Endothelial cell of umbilical vein (primary cell): ENCODE results near the gene NOSIP. TPM values are rescaled to one million over a fixed set of nuclear protein-coding genes. Genes with fewer than 3 reads are reported as not detected.

Source experiments
- BruUV-seq: library from RNA; stranded (reverse); fragments of 400-500 nt; replicated peaks from 2 replicates; lab custom pipeline; 2021; lab: Mats Ljungman, UMichigan
- CTCF ChIA-PET: fragments of 300-600, 350-600 bp; sonication (Branson Sonifier 250); formaldehyde crosslinking; loops from one replicate; lab custom pipeline; 2021; ENCODE audit warnings: antibody characterized with exemption, inconsistent platforms; lab: Charles Lee
- POLR2A ChIA-PET: fragments of 300-600, 350-600 bp; sonication (Branson Sonifier 250); formaldehyde crosslinking; loops from one replicate; lab custom pipeline; 2021; ENCODE audit warnings: antibody characterized with exemption, inconsistent platforms; lab: Charles Lee
- DNase-seq: peaks from one replicate; pipeline ENCODE4 v3.0.0-alpha.2; 2011; ENCODE audit warnings: low read depth, low spot score
- FAIRE-seq: peaks from 2 replicates; lab custom pipeline; 2011; peaks lifted over from hg19 to GRCh38; lab: Jason Lieb, UNC
- H2AFZ ChIP-seq: 2 replicates; pipeline ENCODE4 v1.6.0; 2012; ENCODE audit warnings: low read depth, low read length, control low read depth, inconsistent platforms
- H3K27ac ChIP-seq: 2 replicates; pipeline ENCODE4 v1.5.1; 2011; ENCODE audit warnings: low read depth, mild to moderate bottlenecking, control low read depth, low read length, moderate library complexity; ENCODE audit not compliant: insufficient read depth
- H3K27me3 ChIP-seq, 2 experiments: 2 replicates each; pipeline versions ENCODE4 v1.6.0 to v1.6.1; 2011; ENCODE audit warnings: low read length in 2 of 2, mixed read lengths in 1 of 2; ENCODE audit not compliant: control insufficient read depth in 2 of 2, insufficient read depth in 2 of 2
- H3K36me3 ChIP-seq, 2 experiments: 2 replicates in 1 of 2; 3 replicates in 1 of 2; pipeline ENCODE4 v1.5.1; 2011; ENCODE audit warnings: low read length in 2 of 2, mild to moderate bottlenecking in 1 of 2, moderate library complexity in 1 of 2; ENCODE audit not compliant: control insufficient read depth in 2 of 2, insufficient read depth in 2 of 2; ENCODE audit errors: extremely low read depth in 1 of 2
- H3K4me1 ChIP-seq: 3 replicates; pipeline ENCODE4 v1.5.1; 2011; ENCODE audit warnings: mild to moderate bottlenecking, low read length; ENCODE audit not compliant: control insufficient read depth, insufficient read depth; ENCODE audit errors: extremely low read depth
- H3K4me2 ChIP-seq: 2 replicates; pipeline ENCODE4 v1.6.1; 2011; ENCODE audit warnings: low read length, control low read depth, mixed read lengths; ENCODE audit not compliant: insufficient read depth
- H3K4me3 ChIP-seq, 3 experiments: fragments of 200-600 bp in 1 of 3; sonication (generic), shearing (Covaris generic) in 1 of 3; replicated peaks in 1 of 3; 2 replicates each; pipeline ENCODE4 v1.5.1; 2011 to 2016; ENCODE audit warnings: control low read depth in 3 of 3, low read length in 3 of 3, mild to moderate bottlenecking in 2 of 3, inconsistent platforms in 1 of 3, low read depth in 1 of 3, moderate library complexity in 1 of 3; ENCODE audit not compliant: insufficient read depth in 1 of 3
- H3K79me2 ChIP-seq: 2 replicates; pipeline ENCODE4 v1.6.0; 2012; ENCODE audit warnings: low read length, inconsistent platforms; ENCODE audit not compliant: control insufficient read depth, insufficient read depth
- H3K9ac ChIP-seq: replicated peaks from 2 replicates; pipeline ENCODE3; 2011; ENCODE audit warnings: low read length, control low read depth; ENCODE audit not compliant: insufficient read depth; ENCODE audit errors: extremely low read depth
- H3K9me1 ChIP-seq: replicated peaks from 3 replicates; pipeline ENCODE4 v1.6.0; 2011; ENCODE audit warnings: mild to moderate bottlenecking, low read length; ENCODE audit not compliant: control insufficient read depth, insufficient read depth; ENCODE audit errors: extremely low read depth
- H3K9me3 ChIP-seq: replicated peaks from 2 replicates; pipeline ENCODE4 v1.5.1; 2012; ENCODE audit warnings: low read length, inconsistent platforms; ENCODE audit not compliant: control insufficient read depth, insufficient read depth
- H4K20me1 ChIP-seq: replicated peaks from 2 replicates; pipeline ENCODE3; 2011; ENCODE audit warnings: mild to moderate bottlenecking, low read length; ENCODE audit not compliant: control insufficient read depth, insufficient read depth; ENCODE audit errors: extremely low read depth
- EZH2 ChIP-seq: IDR thresholded peaks from 2 replicates; pipeline ENCODE4 v1.6.1; 2012; ENCODE audit warnings: borderline replicate concordance, low read depth, mild to moderate bottlenecking, moderate library complexity, low read length, inconsistent platforms; ENCODE audit not compliant: severe bottlenecking
- FOS ChIP-seq: IDR thresholded peaks from 2 replicates; pipeline ENCODE4 v1.6.1; 2011; ENCODE audit warnings: mild to moderate bottlenecking, low read length, moderate library complexity, borderline replicate concordance; ENCODE audit not compliant: insufficient read depth
- GATA2 ChIP-seq: IDR thresholded peaks from 2 replicates; pipeline ENCODE4 v1.7.0; 2011; ENCODE audit warnings: low read depth, mild to moderate bottlenecking, moderate library complexity, mixed read lengths, low read length; ENCODE audit not compliant: insufficient read length, insufficient read depth
- JUN ChIP-seq: IDR thresholded peaks from 2 replicates; pipeline ENCODE4 v1.6.1; 2011; ENCODE audit warnings: borderline replicate concordance, low read depth; ENCODE audit not compliant: insufficient read length, insufficient read depth
- POLR2AphosphoS5 ChIP-seq: IDR thresholded peaks from 2 replicates; pipeline ENCODE4 v1.6.1; 2012; ENCODE audit warnings: low read depth, mild to moderate bottlenecking, control low read depth, low read length, moderate library complexity; ENCODE audit not compliant: insufficient read depth
- dilution Hi-C: fragments of 300-500 bp; cut with MboI; formaldehyde crosslinking; loops from one replicate; pipeline ENCODE4 v1.15.0; 2019; ENCODE audit warnings: low sequenced_read_pairs; ENCODE audit not compliant: extremely low pct_ligation_motif_present
- intact Hi-C: fragments of 100-400 bp; cut with micrococcal nuclease; formaldehyde crosslinking; loops from one replicate; pipeline ENCODE4 v1.10.0; 2022
- polyA plus RNA-seq, 4 experiments: library from polyadenylated mRNA; depleted of rRNA in 3 of 4; stranded (reverse) in 3 of 4; unstranded in 1 of 4; fragments of >200 nt; gene quantifications; 2 replicates each; pipeline versions ENCODE4 v1.2.1 to v1.2.3, GENCODE V29; 2011 to 2012; ENCODE audit warnings: missing spikeins in 1 of 4
- total RNA-seq: library from RNA; stranded (reverse); gene quantifications from 2 replicates; pipeline ENCODE4 v1.2.3, GENCODE V29; 2021
- TF ChIP-seq, protein P1 (sequence below): IDR thresholded peaks from 2 replicates; pipeline ENCODE4 v1.6.1; 2011; ENCODE audit not compliant: insufficient read depth, insufficient read length
- TF ChIP-seq, protein P2 (sequence below), 2 donors: IDR thresholded peaks; 1 replicate in 1 of 2; 2 replicates in 1 of 2; pipeline ENCODE4 v1.5.1; 2011; ENCODE audit warnings: low read length in 2 of 2, mild to moderate bottlenecking in 2 of 2, moderate library complexity in 2 of 2, control low read depth in 1 of 2, inconsistent platforms in 1 of 2, low read depth in 1 of 2; ENCODE audit not compliant: insufficient read depth in 1 of 2; ENCODE audit errors: extremely low read depth in 1 of 2

Gene NOSIP
- total and polyA plus RNA-seq, 2 donors (not counting 3 experiments of a cell fraction or from before 2014, with no cell fraction given), result 77.5 to 128 TPM

DNA sequence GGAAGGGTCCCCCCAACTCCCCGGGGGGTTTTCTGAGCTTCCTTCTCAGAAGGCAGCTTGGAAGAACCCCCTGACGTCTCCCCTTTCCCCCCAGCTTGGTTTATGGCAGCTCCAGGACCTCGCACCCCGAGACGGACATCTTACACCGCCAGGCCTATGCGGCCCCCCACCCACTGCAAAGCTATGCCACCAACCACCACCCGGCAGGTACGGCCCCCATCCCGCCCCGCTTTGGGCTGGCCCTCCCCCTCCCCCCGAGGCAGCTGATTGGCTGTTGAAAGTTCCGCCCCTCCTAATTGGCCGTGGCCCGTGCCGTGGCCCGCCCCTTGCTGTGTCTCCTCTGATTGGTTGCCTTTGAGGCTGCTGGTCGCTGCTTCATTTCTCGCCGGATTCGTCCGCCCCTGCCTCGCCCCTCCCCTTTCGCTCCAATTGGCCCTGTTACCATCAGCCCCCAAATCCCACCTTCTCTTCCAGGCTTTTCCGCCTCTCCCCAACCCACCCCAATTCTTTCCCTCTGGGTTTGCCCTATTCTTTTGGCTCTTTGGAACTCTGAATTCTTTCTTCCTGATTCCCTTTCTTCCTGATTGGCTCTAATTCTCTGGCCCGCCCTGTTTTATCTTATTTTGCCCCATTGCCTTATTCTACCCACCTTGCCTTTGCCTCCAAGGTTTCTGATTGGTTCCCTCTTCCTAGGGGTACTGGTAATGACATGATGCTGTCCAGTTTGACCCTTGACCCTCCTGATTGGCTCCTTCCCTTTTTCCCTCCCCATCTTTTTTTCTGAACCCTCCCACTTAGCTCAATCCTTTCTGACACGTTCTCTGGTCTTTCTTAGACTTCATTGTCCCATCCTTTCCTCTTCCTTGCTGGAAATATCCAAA lies 13.1 kb upstream of the NOSIP start:
- no peaks in the 10 kb centered on the region for H3K9me3 ChIP-seq
- intact Hi-C loops, result loop anchor here (1.0 to 5.0 kb wide), 2 partner anchors 21 to 274 kb away; partner anchors contain the start of gene PNKP
- H3K27ac ChIP-seq, result no peak overlapping the region
- POLR2A ChIA-PET, result interaction anchor here (0.6 to 1.7 kb wide), 2 partner anchors 13 to 47 kb away, joined by 3 to 7 read pairs; partner anchors contain the start of genes NOSIP and RRAS
- CTCF ChIA-PET, result interaction anchor here (1.0 kb wide), 1 partner anchor 13 kb away, joined by 3 read pairs; the partner anchor contains the start of gene NOSIP
- peaks cover 7 to 16% of the 10 kb centered on the region in 2 experiments for H3K36me3 ChIP-seq
- peak; percentile 94 for DNase-seq
- FAIRE-seq, result peak; percentile 94
- H3K4me1 ChIP-seq, result peaks cover 16% of the 10 kb centered on the region
- H2AFZ ChIP-seq, result no peak overlapping the region
- H4K20me1 ChIP-seq, result no peaks in the 10 kb centered on the region
- BruUV-seq, result no TSS peak
- H3K9me1 ChIP-seq, result no peaks in the 10 kb centered on the region
- H3K4me3 ChIP-seq, result peak overlapping the region; percentile 20 to 88 (median 32)
- dilution Hi-C loops, result no loop called here
- H3K9ac ChIP-seq, result no peak overlapping the region
- TF ChIP-seq, protein P1, sequence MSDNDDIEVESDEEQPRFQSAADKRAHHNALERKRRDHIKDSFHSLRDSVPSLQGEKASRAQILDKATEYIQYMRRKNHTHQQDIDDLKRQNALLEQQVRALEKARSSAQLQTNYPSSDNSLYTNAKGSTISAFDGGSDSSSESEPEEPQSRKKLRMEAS, result no peak
- TF ChIP-seq EZH2 (no peak), POLR2AphosphoS5 (no peak), FOS (no peak), GATA2 (no peak), JUN (no peak)
- TF ChIP-seq, protein P2, sequence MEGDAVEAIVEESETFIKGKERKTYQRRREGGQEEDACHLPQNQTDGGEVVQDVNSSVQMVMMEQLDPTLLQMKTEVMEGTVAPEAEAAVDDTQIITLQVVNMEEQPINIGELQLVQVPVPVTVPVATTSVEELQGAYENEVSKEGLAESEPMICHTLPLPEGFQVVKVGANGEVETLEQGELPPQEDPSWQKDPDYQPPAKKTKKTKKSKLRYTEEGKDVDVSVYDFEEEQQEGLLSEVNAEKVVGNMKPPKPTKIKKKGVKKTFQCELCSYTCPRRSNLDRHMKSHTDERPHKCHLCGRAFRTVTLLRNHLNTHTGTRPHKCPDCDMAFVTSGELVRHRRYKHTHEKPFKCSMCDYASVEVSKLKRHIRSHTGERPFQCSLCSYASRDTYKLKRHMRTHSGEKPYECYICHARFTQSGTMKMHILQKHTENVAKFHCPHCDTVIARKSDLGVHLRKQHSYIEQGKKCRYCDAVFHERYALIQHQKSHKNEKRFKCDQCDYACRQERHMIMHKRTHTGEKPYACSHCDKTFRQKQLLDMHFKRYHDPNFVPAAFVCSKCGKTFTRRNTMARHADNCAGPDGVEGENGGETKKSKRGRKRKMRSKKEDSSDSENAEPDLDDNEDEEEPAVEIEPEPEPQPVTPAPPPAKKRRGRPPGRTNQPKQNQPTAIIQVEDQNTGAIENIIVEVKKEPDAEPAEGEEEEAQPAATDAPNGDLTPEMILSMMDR (IDR thresholded peaks at IDR 0.05; ENCODE audit: extremely low read depth in 1 of 2, insufficient read depth in 1 of 2, low read depth in 1 of 2, low read length in 2 of 2), result no peak
- peaks cover 44% of the 10 kb centered on the region for H3K79me2 ChIP-seq
- H3K27me3 ChIP-seq, result no peaks in the 10 kb centered on the region
- peak overlapping the region; percentile 49 for H3K4me2 ChIP-seq
